B cell (primary cell): ENCODE results near the gene NFE2. TPM values are rescaled to one million over a fixed set of nuclear protein-coding genes. Genes with fewer than 3 reads are reported as not detected.

Experiments used
- ATAC-seq: fragments of 200-7000 bp; cut with Tn5 transposase; one replicate; pipeline ENCODE4 v1.10.0; 2021; ENCODE audit warnings: low read depth, mild to moderate bottlenecking, moderate number of reproducible peaks, moderate library complexity
- CTCF ChIA-PET: fragments of 350-600 bp; sonication (Branson Sonifier 250); formaldehyde crosslinking; loops from one replicate; lab custom pipeline; 2021; ENCODE audit warnings: antibody characterized with exemption, inconsistent platforms; lab: Charles Lee
- POLR2A ChIA-PET: fragments of 350-600 bp; sonication (Branson Sonifier 250); formaldehyde crosslinking; loops from one replicate; lab custom pipeline; 2021; ENCODE audit warnings: antibody characterized with exemption; lab: Charles Lee
- DNase-seq: peaks from one replicate; pipeline ENCODE4 v3.0.0; 2013
- H2AFZ ChIP-seq: 2 replicates; pipeline ENCODE4 v1.6.1; 2012; ENCODE audit warnings: mild to moderate bottlenecking, low read depth, low read length; ENCODE audit not compliant: insufficient read depth, poor library complexity, severe bottlenecking
- H3K27ac ChIP-seq, 2 donors: 1 replicate in 1 of 2; 2 replicates in 1 of 2; pipeline ENCODE4 v1.5.1; 2012 to 2013; ENCODE audit warnings: low read length in 2 of 2, mild to moderate bottlenecking in 2 of 2, moderate library complexity in 1 of 2
- H3K27me3 ChIP-seq, 4 experiments: fragments of 200-600 bp in 1 of 4; sonication (generic) in 1 of 4; replicated peaks in 1 of 4; 1 replicate in 2 of 4; 2 replicates in 2 of 4; pipeline versions ENCODE4 v1.6.1 to v1.7.0; 2013 to 2016; ENCODE audit warnings: low read length in 3 of 4, mild to moderate bottlenecking in 2 of 4, mixed read lengths in 1 of 4, moderate library complexity in 1 of 4; ENCODE audit not compliant: insufficient read depth in 4 of 4, control insufficient read depth in 3 of 4; ENCODE audit errors: control extremely low read depth in 1 of 4
- H3K36me3 ChIP-seq, 2 experiments: replicated peaks in 1 of 2; 1 replicate in 1 of 2; 2 replicates in 1 of 2; pipeline versions ENCODE4 v1.6.1 to v1.7.1; 2013; ENCODE audit warnings: low read length in 1 of 2; ENCODE audit not compliant: insufficient read depth in 2 of 2, control insufficient read depth in 1 of 2; ENCODE audit errors: control extremely low read depth in 1 of 2, extremely low read depth in 1 of 2
- H3K4me1 ChIP-seq, 2 donors: fragments of 200-600 bp in 1 of 2; sonication (generic) in 1 of 2; 1 replicate in 1 of 2; 2 replicates in 1 of 2; pipeline versions ENCODE4 v1.5.1 to v1.6.1; 2013 to 2017; ENCODE audit warnings: low read length in 2 of 2; ENCODE audit not compliant: control insufficient read depth in 2 of 2, insufficient read depth in 2 of 2
- H3K4me2 ChIP-seq: replicated peaks from 2 replicates; pipeline ENCODE3; 2012; ENCODE audit warnings: mild to moderate bottlenecking, low read depth, low read length; ENCODE audit not compliant: poor library complexity, severe bottlenecking
- H3K4me3 ChIP-seq, 5 experiments: fragments of 200-600 bp in 1 of 5; sonication (generic) in 1 of 5; 1 replicate in 3 of 5; 2 replicates in 2 of 5; pipeline versions ENCODE4 v1.5.1 to v1.7.0; 2011 to 2016; ENCODE audit warnings: low read length in 4 of 5, mild to moderate bottlenecking in 4 of 5, low read depth in 2 of 5, control low read depth in 1 of 5, moderate library complexity in 1 of 5; ENCODE audit not compliant: insufficient read depth in 1 of 5; ENCODE audit errors: control extremely low read depth in 1 of 5, extremely low read depth in 1 of 5
- H3K79me2 ChIP-seq: fragments of 200-600 bp; sonication (generic); one replicate; pipeline ENCODE4 v1.6.0; 2016; ENCODE audit warnings: low read length; ENCODE audit not compliant: control insufficient read depth, insufficient read depth
- H3K9ac ChIP-seq: fragments of 200-600 bp; sonication (generic); 2 replicates; pipeline ENCODE4 v1.6.1; 2017; ENCODE audit warnings: mild to moderate bottlenecking, low read length, moderate library complexity
- H3K9me3 ChIP-seq, 3 donors: one replicate each; pipeline versions ENCODE4 v1.6.1 to v1.7.1; 2013; ENCODE audit warnings: low read length in 2 of 3; ENCODE audit not compliant: control insufficient read depth in 2 of 3, insufficient read depth in 1 of 3; ENCODE audit errors: control extremely low read depth in 1 of 3
- H4K20me1 ChIP-seq: 2 replicates; pipeline ENCODE4 v1.6.0; 2012; ENCODE audit warnings: mild to moderate bottlenecking, low read length; ENCODE audit not compliant: insufficient read depth, control insufficient read depth, poor library complexity, severe bottlenecking
- H3K27ac Mint-ChIP-seq: one replicate; pipeline ENCODE4 v1.8.0; 2021; ENCODE audit warnings: mixed read lengths
- H3K27me3 Mint-ChIP-seq: one replicate; pipeline ENCODE4 v1.8.0; 2021; ENCODE audit warnings: mixed read lengths
- H3K4me1 Mint-ChIP-seq: one replicate; pipeline ENCODE4 v1.8.0; 2021; ENCODE audit warnings: mixed read lengths
- H3K4me3 Mint-ChIP-seq: one replicate; pipeline ENCODE4 v1.8.0; 2021; ENCODE audit warnings: mixed read lengths
- H3K9me3 Mint-ChIP-seq: one replicate; pipeline ENCODE4 v1.8.0; 2022; ENCODE audit warnings: mixed read lengths; ENCODE audit not compliant: insufficient read depth
- CTCF ChIP-seq: fragments of 200-600 bp; IDR thresholded peaks from one replicate; pipeline ENCODE4 v1.8.0; 2022; ENCODE audit warnings: antibody characterized with exemption, mild to moderate bottlenecking
- EZH2 ChIP-seq: IDR thresholded peaks from 2 replicates; pipeline ENCODE4 v1.6.1; 2012; ENCODE audit warnings: borderline replicate concordance, low read depth, mild to moderate bottlenecking, moderate library complexity, low read length; ENCODE audit not compliant: insufficient read depth, poor library complexity, severe bottlenecking
- WGBS: methylation state at CpG from one replicate; pipeline ENCODE4 v1.1.5; 2013; ENCODE audit warnings: missing lambda C conversion rate; ENCODE audit not compliant: insufficient coverage; 5-methylcytosine and 5-hydroxymethylcytosine counted together
- intact Hi-C: fragments of 100-400 bp; cut with micrococcal nuclease; formaldehyde crosslinking; loops from one replicate; pipeline ENCODE4 v1.10.0; 2022
- polyA plus RNA-seq: library from polyadenylated mRNA; depleted of rRNA; stranded (reverse); fragments of >200 nt; gene quantifications from 2 replicates; pipeline ENCODE4 v1.2.3, GENCODE V29; 2012
- total RNA-seq, 2 donors: library from RNA; stranded (reverse); fragments of 120-200 nt in 1 of 2; gene quantifications; 1 replicate in 1 of 2; 2 replicates in 1 of 2; pipeline versions ENCODE4 v1.2.3 to v1.2.4, GENCODE V29; 2013 to 2022

The NFE2 gene
- total and polyA plus RNA-seq, 2 donors (not counting 1 experiment from before 2014, with no cell fraction given): 0.60 TPM; not detected in 1

GRCh38 chr12:54333420-54334034 lies 32.7 kb upstream of the NFE2 start:
- Mint-ChIP-seq H3K9me3 (no peaks in the 10 kb centered on the region), H3K27me3 (no peaks in the 10 kb centered on the region), H3K27ac (no peak overlapping the region), H3K4me3 (no peak overlapping the region), H3K4me1 (peaks cover 32% of the 10 kb centered on the region)
- POLR2A ChIA-PET: no interaction called here
- H3K4me1 ChIP-seq: peaks cover 4 to 5% of the 10 kb centered on the region in 2 donors
- CTCF ChIA-PET: interaction anchor here (0.6 to 5.4 kb wide), 6 partner anchors 9 to 66 kb away, joined by 3 to 44 read pairs (median 4); partner anchors contain the start of gene COPZ1
- intact Hi-C loops: no loop called here
- DNase-seq (no peak), ATAC-seq (no peak)
- no peak overlapping the region for H3K27ac ChIP-seq
- no peaks in the 10 kb centered on the region for H3K9me3 ChIP-seq
- TF ChIP-seq CTCF (no peak), EZH2 (no peak)
- H3K4me2 ChIP-seq: no peak overlapping the region
- 100% methylated on average over 1 of the region's 4 CpGs for WGBS
- no peak overlapping the region for H3K9ac ChIP-seq
- H3K27me3 ChIP-seq: no peaks in the 10 kb centered on the region
- peaks cover under 1 to 20% of the 10 kb centered on the region in 2 experiments for H3K36me3 ChIP-seq
- peaks cover 26% of the 10 kb centered on the region for H4K20me1 ChIP-seq
- H3K79me2 ChIP-seq: peaks cover 93% of the 10 kb centered on the region
- H2AFZ ChIP-seq: no peak overlapping the region
- H3K4me3 ChIP-seq: no peak overlapping the region

DNA sequence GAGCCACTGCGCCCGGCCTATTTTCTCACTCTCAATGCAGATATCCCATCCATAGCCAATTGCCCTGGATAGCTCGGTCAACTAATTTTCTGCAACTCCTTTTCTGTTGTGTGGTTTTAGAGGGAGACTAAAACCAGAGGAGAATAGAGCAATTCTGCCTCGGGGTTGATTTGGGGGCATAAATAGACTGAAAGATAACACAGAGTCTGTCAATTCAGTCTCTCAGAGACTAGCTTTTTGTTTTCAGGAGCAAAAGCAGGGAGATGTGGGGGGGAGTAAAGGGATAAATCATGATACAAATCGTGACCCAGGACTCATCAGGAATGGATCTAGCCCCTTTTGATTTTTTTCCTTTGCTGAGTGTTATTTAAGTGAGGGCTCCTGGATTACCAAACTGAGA lies 30.6 kb upstream of the NFE2 start:
- Mint-ChIP-seq H3K27ac (no peak overlapping the region), H3K9me3 (no peaks in the 10 kb centered on the region), H3K27me3 (no peaks in the 10 kb centered on the region), H3K4me1 (peaks cover 34% of the 10 kb centered on the region), H3K4me3 (no peak overlapping the region)
- Histone ChIP-seq H4K20me1 (peaks cover 13% of the 10 kb centered on the region), H3K4me3 (no peak overlapping the region), H3K27me3 (no peaks in the 10 kb centered on the region), H3K4me2 (no peak overlapping the region), H3K4me1 (peaks cover 4 to 5% of the 10 kb centered on the region in 2 donors), H3K9ac (no peak overlapping the region), H3K9me3 (no peaks in the 10 kb centered on the region), H3K36me3 (peaks cover 0 to 22% of the 10 kb centered on the region in 2 experiments), H2AFZ (no peak overlapping the region), H3K27ac (no peak overlapping the region), H3K79me2 (peaks cover 89% of the 10 kb centered on the region)
- no peak for DNase-seq
- intact Hi-C loops: no loop called here
- ChIA-PET CTCF (no interaction called here), POLR2A (no interaction called here)
- 100% methylated on average over 3 of the region's 5 CpGs for WGBS
- no peak for ATAC-seq
- TF ChIP-seq CTCF (no peak), EZH2 (no peak)
